HG03469 (cell line): ENCODE results near the gene NRL.

Experiments used
- ATAC-seq: cut with Tn5 transposase; IDR thresholded peaks from one replicate; pipeline ENCODE4 v1.9.1; 2021; ENCODE audit warnings: mild to moderate bottlenecking, moderate library complexity, moderate number of reproducible peaks; ENCODE audit not compliant: unreplicated experiment

NRL gene

DNA sequence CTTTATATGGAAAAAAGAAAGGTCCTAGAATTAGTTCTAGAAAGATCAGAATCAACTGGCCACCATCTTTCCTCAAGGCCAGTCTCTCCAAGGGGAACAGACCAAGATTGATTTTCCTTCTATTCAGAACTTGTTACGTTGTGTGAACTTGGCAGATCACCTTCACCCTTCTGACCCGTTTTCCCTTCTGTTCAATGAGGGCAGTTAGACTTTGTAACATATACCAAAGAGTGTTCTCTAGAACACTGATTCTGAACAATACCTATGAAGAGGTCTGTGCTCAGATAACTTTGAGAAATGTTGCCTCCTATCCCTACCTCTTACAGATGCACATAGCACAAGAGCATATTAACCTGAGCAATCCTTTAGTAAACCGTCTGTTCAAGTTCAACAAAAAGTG lies 31.3 kb downstream of the NRL start:
- no peak for ATAC-seq

DNA sequence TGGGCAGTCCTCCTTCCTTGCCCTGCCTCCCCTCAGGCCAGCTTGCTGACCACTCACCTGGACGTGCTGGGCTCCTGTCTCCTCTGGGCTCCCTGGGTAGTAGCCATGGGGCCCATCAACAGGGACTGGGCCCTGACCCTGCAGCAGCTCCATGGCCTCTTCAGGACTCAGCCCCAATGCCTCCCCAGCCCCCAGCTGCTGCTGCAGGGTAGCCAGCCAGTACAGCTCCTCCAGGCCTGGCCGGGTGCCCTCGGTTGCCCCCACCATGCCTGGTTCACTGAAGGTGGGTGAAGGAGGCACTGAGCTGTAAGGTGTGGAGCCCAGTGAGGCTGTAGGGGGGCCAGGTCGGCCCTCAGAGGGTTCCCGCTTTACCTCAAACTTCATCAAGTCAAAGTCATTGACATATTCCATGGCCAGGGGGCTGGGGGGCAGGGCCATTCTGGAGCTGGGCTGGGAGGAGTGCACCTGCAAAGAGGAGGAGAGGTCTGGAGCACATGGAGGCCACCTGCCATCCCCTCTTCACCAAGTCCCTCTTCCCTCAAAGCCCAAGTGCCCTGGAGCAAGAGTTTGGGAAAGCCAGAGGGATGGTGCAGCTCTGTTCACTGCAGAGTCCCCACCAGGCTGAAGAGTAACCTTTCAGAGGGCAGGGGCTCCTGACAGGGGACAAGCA lies 32.2 kb downstream of the NRL start:
- ATAC-seq, result no peak

DNA sequence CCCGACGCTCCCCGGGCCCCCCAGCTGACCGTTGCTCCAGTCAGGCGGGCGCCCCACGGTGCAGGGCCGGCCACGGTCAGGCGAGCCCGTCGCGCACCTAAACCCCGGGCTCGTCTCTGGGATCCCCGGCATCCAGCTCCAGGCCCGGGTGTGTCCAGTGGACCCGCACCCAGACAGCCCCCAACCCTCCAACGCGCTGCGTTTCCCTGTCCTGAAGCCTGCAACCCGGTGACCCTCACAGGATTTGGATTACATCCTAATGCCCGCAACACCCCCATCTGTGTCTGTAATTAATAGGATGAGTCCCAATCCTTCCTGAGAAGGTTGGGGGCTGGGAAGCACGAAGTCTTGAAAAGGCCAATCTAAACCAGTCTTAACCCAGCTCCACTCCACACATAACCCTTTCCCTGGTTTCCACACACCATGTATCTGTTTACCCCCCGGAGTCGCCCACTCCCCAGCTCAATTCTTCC lies 33.0 kb downstream of the NRL start:
- ATAC-seq, result no peak

DNA sequence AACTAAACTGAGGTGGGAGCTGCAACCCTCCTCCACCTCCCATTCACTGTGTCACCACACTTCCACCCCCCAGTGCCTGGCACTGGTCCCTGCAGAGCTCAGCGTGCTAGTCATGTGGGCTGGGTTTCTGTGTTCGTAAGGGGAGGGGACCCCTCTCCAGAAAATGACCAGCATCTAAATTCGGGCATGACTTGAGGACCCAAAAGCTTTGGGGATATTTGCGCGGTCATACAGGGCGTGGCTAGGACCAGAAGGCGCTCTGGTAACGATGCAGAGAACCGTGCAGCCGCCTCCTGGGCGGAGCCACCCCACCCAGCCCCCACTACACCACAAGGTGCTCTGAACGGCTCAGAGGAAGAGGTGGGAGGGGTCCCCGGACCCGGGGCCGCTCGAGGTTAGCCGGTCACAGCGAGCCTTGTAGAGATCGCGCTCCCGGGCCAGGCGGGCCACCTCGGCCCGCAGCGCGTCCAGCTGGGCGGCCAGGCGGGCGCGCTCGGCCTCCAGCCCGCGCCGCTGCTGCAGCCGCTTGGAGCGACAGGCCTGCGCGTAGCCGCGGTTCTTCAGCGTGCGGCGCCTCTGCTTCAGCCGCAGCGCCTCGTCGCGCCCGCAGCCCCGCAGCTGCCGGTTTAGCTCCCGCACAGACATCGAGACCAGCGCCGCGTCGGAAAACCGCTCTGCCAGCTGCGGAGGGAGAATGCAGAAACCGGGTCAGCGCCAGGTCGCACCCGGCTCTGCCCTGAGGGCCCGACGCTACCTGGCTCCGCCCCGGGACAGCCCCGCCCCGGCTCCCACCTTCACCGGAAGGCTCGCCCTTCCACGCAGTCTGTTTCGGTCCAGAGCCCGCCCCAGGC lies 33.6 kb downstream of the NRL start:
- ATAC-seq, result peak; percentile 88

DNA sequence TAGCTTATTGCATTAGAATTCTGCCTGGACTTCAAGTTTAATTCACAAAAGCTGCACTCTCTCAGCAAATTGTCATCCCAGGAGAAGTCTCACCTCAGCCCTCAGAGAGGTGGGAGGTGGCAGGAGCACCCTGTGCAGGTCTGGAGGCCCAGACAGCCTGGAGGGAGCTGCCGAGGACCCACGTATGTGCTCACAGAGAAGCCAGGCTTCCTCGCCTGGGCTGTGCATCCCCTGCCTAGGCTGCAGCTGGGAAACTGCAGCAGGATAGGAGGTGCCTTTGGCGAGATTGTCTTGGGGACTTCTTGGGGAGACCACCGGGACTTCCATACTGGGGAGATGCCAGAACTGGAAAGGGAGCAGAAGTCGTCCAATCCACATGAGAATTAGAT lies 34.6 kb downstream of the NRL start:
- ATAC-seq, result no peak

DNA sequence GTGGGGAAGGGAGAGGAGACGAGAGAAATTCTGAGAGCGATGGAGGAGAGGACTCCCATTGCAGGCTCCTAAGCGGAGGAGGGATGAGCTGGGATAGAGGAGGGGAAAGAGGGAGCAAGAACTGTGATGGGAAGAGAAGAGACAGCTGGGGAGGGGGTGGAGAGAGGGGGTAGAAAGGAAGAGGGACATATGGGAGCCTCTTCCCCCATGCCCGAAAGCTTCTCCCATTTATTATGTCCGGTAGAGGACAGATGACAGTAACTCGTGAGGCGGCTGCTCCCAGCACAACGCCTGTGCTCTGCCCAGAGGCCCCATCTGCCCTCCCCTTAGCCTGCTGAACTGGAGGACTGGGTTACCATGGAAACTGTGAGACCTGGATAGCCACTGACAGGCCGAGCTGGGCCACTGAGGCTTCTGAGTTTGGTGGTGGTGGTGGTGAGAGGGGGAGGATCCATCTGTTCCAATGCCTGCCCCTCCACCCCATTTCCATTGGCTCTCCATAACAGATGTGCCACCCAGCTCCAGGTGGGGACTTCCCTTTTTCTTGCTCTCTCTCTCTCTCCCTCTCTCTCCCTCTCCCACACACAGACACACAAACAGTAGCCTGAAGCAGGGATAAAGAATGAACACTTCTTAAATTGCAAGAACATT lies 35.1 kb downstream of the NRL start:
- no peak for ATAC-seq

DNA sequence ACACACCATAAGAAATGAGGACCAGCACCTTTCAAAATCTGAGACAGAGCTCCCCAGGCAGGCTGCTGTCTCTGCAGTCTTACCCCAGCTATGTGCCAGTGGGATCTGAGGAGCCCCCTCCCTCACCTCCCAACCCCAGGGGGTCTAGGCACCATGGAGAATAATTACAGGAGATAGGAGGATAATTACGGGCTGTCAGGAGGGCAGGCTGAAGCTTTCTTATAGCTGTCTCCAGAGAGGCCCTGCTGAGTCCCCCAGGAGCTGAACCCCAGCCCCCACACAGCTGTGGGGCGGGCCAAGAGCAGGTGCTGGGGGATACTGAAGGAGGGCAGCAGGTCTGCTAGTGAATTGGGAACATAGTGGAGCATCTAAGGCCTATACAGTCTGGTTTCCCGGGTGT lies 36.6 kb downstream of the NRL start:
- ATAC-seq, result no peak

DNA sequence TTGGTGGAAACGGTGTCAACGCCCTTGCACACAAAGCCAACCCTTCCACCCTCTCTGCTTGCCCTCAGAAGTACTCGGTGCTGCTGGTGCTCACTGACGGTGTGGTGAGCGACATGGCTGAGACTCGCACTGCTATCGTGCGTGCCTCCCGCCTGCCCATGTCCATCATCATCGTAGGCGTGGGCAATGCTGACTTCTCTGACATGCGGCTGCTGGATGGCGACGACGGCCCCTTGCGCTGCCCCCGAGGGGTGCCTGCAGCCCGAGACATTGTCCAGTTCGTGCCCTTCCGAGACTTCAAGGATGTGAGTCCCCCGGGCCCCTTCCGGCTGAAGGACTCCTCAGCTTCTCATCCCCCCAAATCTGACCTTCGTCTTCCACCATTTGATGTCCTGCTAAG lies 37.7 kb downstream of the NRL start:
- no peak for ATAC-seq

DNA sequence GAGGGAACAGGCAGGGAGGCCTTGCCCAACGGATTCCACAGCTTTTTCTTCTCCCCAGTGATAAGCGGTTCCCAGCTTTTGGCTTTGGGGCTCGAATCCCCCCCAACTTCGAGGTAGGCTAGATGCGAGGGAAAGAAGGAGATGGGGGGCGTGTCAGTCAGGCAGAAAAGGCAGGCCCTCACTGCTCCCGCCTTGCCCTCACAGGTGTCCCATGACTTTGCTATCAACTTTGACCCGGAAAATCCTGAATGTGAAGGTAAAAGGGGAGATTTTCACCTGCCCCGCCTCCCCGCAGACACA lies 38.5 kb downstream of the NRL start:
- ATAC-seq, result no peak

DNA sequence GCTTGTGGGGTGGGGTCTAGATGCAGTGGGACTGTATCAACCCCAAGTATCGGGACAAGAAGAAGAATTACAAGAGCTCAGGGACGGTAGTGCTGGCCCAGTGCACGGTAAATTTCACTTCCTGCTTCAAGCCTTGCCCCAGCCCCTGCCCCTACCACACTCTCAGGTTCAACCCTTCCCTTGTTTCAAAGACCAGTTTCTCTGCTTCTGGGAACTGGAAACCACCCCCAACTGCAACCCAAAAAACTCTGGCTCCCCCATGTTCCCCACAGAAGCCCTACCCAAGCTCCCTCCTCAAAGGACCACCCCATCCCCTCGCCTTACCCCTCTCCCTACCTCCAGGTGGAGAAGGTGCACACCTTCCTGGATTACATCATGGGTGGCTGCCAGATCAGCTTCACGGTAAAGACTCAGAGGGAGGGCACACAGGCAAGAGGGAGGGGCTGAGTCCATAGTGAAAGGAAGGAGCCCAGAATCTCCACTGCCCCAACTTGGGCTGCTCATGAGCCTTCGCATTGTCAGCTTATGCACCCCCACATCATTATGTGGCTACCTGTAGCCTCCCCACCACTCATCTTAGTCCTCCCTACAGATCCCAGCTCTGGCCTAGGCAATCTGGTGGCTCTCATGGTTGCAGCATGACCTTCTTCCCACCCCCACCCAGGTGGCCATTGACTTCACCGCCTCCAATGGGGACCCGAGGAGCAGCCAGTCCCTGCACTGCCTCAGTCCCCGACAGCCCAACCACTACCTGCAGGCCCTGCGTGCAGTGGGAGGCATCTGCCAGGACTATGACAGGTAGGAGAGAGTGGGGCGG lies 39.1 kb downstream of the NRL start:
- ATAC-seq, result no peak

DNA sequence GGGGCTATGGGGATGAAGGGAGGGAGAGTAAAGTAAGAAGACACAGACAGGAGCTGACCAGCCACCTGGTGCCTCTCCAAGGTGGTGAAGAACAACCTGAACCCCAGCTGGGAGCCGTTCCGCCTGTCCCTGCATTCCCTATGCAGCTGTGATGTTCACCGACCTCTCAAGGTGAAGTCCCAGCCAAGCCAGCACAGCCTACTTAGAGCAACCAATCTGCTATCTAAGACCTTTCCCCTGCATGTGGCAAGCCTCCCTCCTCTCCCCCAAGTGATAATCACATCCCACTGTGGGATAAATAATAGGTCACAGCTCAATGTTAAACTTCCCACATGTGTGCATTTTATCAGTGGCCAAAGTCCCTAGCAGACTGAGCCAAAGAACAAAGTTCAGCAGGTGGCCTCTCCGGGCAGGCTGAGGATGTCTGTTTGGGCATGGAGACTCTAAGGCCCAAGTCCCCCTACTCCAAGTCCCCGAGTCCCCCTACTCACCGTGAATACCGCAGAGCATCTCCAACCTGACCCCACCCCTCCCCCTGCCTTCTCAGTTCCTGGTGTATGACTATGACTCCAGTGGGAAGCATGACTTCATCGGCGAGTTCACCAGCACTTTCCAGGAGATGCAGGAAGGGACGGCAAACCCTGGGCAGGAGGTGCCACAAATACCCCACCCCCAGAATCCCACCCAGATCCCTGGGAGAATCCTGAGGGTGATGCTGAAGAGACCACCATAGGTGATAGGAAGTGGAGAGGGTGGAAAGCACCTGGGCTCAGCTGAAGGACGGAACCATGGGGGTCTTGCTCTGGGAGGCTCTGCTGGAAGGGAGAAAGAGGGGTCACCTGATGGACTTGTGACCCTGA lies 39.9 kb downstream of the NRL start:
- no peak for ATAC-seq

DNA sequence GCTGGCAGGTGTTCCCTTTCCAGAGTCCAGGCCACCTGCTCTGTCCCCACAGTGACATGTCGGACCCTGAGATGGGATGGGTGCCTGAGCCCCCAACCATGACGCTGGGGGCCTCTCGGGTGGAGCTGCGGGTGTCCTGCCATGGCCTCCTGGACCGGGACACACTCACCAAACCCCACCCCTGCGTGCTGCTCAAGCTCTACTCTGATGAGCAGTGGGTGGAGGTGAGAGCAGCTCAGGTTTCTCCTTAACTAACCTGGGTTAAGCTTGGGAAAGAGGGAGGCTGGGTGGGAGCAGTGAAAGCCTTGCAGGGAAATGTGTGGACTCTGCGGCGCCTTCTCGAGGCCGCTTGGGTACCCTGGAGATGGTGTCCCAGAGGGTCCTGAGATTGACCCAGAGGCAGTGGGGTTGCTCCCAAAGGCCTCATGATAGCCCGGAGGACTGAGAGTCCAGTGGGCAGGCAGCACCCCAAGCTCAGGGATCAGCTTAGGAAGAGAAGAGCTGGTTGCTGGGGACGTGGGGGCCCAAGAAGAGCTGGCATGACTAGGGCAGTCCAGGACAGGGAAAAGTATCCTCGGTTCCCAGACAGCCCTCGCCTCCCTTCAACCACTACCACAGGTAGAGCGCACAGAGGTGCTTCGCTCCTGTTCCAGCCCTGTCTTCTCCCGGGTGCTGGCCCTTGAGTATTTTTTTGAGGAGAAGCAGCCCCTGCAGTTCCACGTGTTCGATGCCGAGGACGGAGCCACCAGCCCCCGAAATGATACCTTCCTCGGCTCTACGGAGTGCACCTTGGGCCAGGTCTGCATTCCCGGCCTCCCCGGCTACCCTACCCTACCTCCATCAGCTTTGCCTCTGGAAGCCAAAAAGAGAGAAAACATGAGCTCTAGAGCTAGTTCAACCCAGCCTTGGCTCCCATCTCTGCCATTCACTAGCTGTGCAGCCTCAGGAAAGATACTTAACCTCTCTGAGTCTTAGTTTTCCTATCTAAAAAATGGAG lies 41.6 kb downstream of the NRL start:
- no peak for ATAC-seq

DNA sequence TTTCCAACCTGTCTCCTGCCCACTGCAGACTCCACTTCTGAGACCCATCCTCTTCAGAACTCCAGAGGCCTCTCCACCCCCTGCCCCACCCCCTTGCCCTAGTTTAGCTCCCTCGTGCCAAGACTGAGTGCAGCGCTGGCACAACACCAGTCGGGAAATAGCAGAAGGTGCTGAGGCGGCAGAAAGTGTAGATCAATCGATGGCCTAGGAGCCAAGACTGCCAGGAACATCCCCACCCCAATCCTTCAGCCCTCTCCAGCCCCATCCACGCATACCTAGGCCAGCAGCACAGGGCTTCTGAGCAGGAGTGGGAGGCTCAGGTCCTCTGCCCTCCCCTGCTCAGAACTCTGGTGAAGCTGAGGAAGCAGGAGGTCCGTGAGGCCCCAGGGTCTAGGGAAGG lies 42.3 kb downstream of the NRL start:
- ATAC-seq, result no peak

DNA sequence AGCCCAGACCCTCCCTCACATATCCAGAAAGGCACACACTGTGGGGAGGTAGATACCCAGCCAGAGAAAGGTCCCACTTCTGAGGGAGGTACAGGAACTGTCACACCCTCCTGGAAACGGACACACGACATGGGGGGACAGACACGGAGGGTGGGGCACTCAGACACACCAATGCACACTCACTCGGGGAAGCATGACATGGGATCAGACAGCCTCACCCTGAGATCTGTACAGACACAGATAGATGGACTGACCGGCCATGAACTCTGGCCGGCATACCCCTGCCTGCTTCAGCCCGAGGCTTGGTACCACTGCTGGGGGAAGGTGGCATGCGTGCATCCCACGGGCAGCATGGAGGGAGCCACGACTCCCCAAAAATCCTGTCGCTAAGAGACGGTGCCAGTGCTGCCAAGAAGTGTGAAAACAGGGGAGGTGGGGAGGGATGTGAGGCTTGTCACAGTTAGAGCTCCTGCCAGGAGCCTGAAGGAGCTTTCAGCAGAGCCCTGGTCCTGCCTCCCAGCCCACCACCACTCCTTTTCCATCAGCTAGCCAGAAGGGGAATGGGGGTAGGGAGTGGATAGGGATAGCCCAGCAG lies 42.8 kb downstream of the NRL start:
- no peak for ATAC-seq

DNA sequence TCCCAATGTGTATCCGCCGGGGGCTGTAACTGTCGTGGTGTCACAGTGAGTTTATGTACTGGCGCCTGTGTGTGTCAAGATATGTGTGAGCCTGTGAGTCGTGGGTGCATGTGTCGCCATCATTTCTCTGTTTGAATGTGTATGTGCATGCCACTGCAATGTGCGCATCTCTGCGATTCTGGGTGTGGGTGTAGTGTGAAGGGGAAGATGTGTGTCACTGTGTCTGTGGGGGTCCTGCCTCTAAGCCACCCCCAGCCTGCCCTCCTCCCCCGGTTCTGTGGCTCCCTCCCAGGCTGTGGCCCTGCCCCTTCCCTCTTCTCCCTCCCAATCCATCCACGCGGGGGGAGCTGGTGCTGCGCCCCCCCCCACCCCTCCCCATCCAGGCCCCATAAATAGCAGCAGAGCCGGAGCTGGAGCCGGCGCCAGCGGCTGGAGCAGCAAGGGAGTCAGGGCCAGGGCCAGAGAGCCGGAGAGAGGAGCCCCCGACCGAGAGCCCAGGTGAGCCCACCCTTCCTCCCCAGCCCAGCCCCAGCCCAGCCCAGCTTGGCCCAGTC lies 43.5 kb downstream of the NRL start, which contains the start of gene CPNE6:
Gene CPNE6 (plus strand): TSS at position 419 of the 554 bp plus-strand sequence. CDS start 1,375 bp downstream, outside the sequence.
- no peak for ATAC-seq

DNA sequence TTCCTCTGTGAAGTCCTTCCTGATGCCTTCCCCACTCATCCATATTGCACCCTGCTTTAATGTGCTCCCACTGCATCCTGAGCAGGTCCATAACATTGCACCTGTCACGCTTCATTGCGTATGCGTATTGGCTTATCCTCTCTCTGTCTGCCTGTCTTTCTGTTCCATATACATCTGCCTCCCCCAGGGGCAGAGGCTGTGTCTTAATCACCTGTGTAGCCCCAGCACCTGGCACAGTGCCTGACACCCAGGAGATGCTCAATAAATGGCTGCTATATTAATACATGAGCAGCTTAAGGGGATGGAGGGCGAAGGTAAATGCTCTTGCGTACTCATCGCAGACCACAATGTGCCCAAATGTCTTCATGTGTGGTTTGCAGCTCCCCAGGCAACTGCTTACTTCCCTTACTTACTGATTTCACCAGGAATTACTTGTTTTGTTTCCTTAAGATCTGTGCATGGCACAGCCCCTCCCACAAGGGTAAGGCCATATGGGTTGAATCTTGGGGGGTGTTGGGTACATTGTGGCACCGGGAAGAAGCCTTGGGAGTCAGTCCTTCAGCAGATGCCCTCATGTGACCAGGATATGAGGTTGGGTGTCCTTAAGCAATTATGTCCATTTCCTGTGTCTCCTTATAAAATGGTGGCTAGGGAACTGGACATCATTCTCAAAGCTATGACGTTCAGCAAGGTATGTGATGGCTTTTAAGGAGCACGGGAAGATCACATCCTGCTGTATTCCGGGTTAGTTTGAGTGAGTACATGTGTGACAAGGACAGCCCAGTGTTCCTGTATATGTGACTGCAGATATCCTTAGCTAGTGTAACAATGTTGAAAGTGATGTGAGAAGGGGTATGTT lies 44.2 kb downstream of the NRL start:
- no peak for ATAC-seq

DNA sequence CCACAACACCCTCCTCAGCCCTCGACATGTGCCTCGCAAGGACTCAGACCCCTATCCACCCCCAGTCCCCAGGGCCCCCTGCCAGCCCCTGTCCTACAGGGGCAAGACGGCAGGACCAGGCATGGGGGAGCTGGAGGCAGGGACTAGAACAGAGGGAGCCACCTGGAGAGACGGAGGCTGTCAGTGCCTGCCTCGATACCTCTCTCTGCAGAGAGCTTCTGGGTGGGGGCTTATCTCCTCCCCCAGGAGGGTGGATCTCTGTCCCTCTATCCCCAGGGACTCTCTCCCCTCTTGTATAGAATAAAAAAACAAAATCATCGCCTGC lies 45.4 kb downstream of the NRL start:
- ATAC-seq, result no peak
